Measurements from ENCODE around the gene FCRL3. TPM values are rescaled to one million over a fixed set of nuclear protein-coding genes. Genes with fewer than 3 reads are reported as not detected.
"Not testable (repeated sequence)": the region's sequence is repeated elsewhere in the genome, so short reads cannot be mapped to it uniquely, and the experiment has no call there.

FCRL3 gene
- under 1 TPM in 2 of 4 donors, not detected in 2; 0.25 to 0.44 TPM for total RNA-seq
- polyA plus RNA-seq, result under 1 TPM; 0.03 to 0.06 (median 0.03) TPM
- long read RNA-seq, donor 1, result 0 reads
- long read RNA-seq, donor 2, result 0 reads

- no peaks in the 10 kb centered on the region for H3K36me3 ChIP-seq (ENCODE audit: insufficient read depth in 1 of 2, low read depth in 1 of 2)
- no peak within 1 kb of the TSS for H3K27ac ChIP-seq
- WGBS, 3 donors, result 82 to 86% (median 84%) methylated on average over 4 of the region's 4 CpGs
- H3K27me3 ChIP-seq (ENCODE audit: insufficient read depth in 3 of 3, low read length in 2 of 3), result no peaks in the 10 kb centered on the region
- intact Hi-C loops (cut with DNase I), result no loop called here
- no peaks in the 10 kb centered on the region for H3K4me1 ChIP-seq
- no peak for TF ChIP-seq CTCF (IDR thresholded peaks at IDR 0.05)
- H3K9me3 ChIP-seq, result no peaks in the 10 kb centered on the region
- ATAC-seq (no peak), DNase-seq (no peak)
- no peak within 1 kb of the TSS for H3K4me3 ChIP-seq
Measured at GRCh38 chr1:157700732-157701131, at the start of gene FCRL3. Gene FCRL3, minus strand, starts transcription at chr1:157700769. Its CDS starts 280 bp downstream, at chr1:157700489.

GRCh38 chr1:157748262-157748817, 47.8 kb upstream of the FCRL3 start:
- H3K9me3 ChIP-seq, result no peaks in the 10 kb centered on the region
- no peak overlapping the region for H3K27ac ChIP-seq
- no peaks in the 10 kb centered on the region for H3K4me1 ChIP-seq
- no peak overlapping the region for H3K4me3 ChIP-seq
- DNase-seq (no peak), ATAC-seq (no peak)
- no peaks in the 10 kb centered on the region for H3K27me3 ChIP-seq (ENCODE audit: insufficient read depth in 3 of 3, low read length in 2 of 3)
- H3K36me3 ChIP-seq (ENCODE audit: insufficient read depth in 1 of 2, low read depth in 1 of 2), result no peaks in the 10 kb centered on the region
- intact Hi-C loops (cut with DNase I), result no loop called here
- TF ChIP-seq CTCF (IDR thresholded peaks at IDR 0.05), result no peak
- WGBS, 3 donors, result 88 to 95% (median 93%) methylated on average over 3 of the region's 3 CpGs

GRCh38 chr1:157739229-157739901, 38.8 kb upstream of the FCRL3 start:
- WGBS, 3 donors, result 59 to 61% (median 61%) methylated on average over 5 of the region's 5 CpGs
- Histone ChIP-seq H3K4me3 (no peak overlapping the region), H3K9me3 (no peaks in the 10 kb centered on the region), H3K27me3 (ENCODE audit: insufficient read depth in 3 of 3, low read length in 2 of 3) (no peaks in the 10 kb centered on the region), H3K36me3 (ENCODE audit: insufficient read depth in 1 of 2, low read depth in 1 of 2) (no peaks in the 10 kb centered on the region), H3K4me1 (no peaks in the 10 kb centered on the region), H3K27ac (no peak overlapping the region)
- DNase-seq, result no peak
- intact Hi-C loops (cut with DNase I), result no loop called here
- ATAC-seq, result no peak
- no peak for TF ChIP-seq CTCF (IDR thresholded peaks at IDR 0.05)

- intact Hi-C loops (cut with DNase I); H3K4me3 ChIP-seq; DNase-seq; H3K9me3 ChIP-seq; H3K4me1 ChIP-seq; H3K27me3 ChIP-seq (ENCODE audit: insufficient read depth in 3 of 3, low read length in 2 of 3); H3K36me3 ChIP-seq (ENCODE audit: insufficient read depth in 1 of 2, low read depth in 1 of 2); ATAC-seq; H3K27ac ChIP-seq: not testable (repeated sequence)
- 81 to 88% (median 88%) methylated on average over 5 of the region's 5 CpGs for WGBS, 3 donors
Measured at GRCh38 chr1:157735991-157736390, 35.4 kb upstream of the FCRL3 start.

GRCh38 chr1:157734321-157734720, 33.8 kb upstream of the FCRL3 start:
- WGBS, 3 donors, result 86 to 97% (median 96%) methylated on average over 1 of the region's 1 CpG
- TF ChIP-seq CTCF (IDR thresholded peaks at IDR 0.05), result no peak
- Histone ChIP-seq H3K27me3 (ENCODE audit: insufficient read depth in 3 of 3, low read length in 2 of 3) (no peaks in the 10 kb centered on the region), H3K36me3 (ENCODE audit: insufficient read depth in 1 of 2, low read depth in 1 of 2) (no peaks in the 10 kb centered on the region), H3K27ac (no peak overlapping the region), H3K4me1 (no peaks in the 10 kb centered on the region), H3K4me3 (no peak overlapping the region), H3K9me3 (no peaks in the 10 kb centered on the region)
- ATAC-seq (no peak), DNase-seq (no peak)
- intact Hi-C loops (cut with DNase I), result no loop called here
